ENCODE results near the gene FGFR2. TPM values are rescaled to one million over a fixed set of nuclear protein-coding genes. Genes with fewer than 3 reads are reported as not detected.

Gene FGFR2
- total and polyA plus RNA-seq, 9 of the 15 experiments (the other 6 are each of a cell fraction or from before 2014, with no cell fraction given): 0.20 TPM; not detected in 8

- TF ChIP-seq FOXM1 (IDR thresholded peaks at IDR 0.05; ENCODE audit: low read depth): no peak
- TF ChIP-seq FOXM1 (CRISPR knock-in tag; IDR thresholded peaks at IDR 0.05; ENCODE audit: low read depth): no peak
Measured at GRCh38 chr10:121617176-121617575, 18.9 kb upstream of the FGFR2 start (continued).

- FAIRE-seq (no peak), DNase-seq (ENCODE audit: extremely low read depth in 1 of 4, low spot score in 3 of 4) (no peak), ATAC-seq (no peak)
- no peaks in the 10 kb centered on the region for H3K36me3 ChIP-seq (ENCODE audit: control insufficient read depth, insufficient read depth, low read length)
- H3K79me2 ChIP-seq (ENCODE audit: control insufficient read depth, insufficient read depth, low read length): no peaks in the 10 kb centered on the region
- H3K9me3 ChIP-seq (replicated peaks; ENCODE audit: control insufficient read depth, insufficient read depth, low read depth, low read length): no peaks in the 10 kb centered on the region
- H3K4me1 ChIP-seq (replicated peaks in 1 of 2; ENCODE audit: control insufficient read depth in 2 of 2, insufficient read depth in 2 of 2, low read length in 2 of 2): no peaks in the 10 kb centered on the region
- H3K27me3 ChIP-seq (ENCODE audit: control insufficient read depth in 2 of 2, insufficient read depth in 2 of 2, low read length in 2 of 2): peaks cover 0 to 14% of the 10 kb centered on the region in 2 experiments; a peak in 2 of 5 replicates
- ChIA-PET CTCF (ENCODE audit: low intra/inter-chr PET ratio) (no interaction called here), POLR2A (no interaction called here)
- H3K9me1 ChIP-seq (ENCODE audit: control insufficient read depth, insufficient read depth, low read length): no peaks in the 10 kb centered on the region
- no peak overlapping the region for H2AFZ ChIP-seq (ENCODE audit: low read depth, low read length)
- intact Hi-C loops (cut with micrococcal nuclease): no loop called here
- no peaks in the 10 kb centered on the region for H4K20me1 ChIP-seq (replicated peaks; ENCODE audit: control insufficient read depth, insufficient read depth, low read length)
- in situ Hi-C loops (cut with MboI): no loop called here
- 6% methylated on average over 9 of the region's 11 CpGs for WGBS (ENCODE audit: insufficient coverage, low coverage, missing lambda C conversion rate)
- no peak overlapping the region for H3K4me3 ChIP-seq
- BruUV-seq (replicated peaks): no TSS peak
- no peak overlapping the region for H3K4me2 ChIP-seq (ENCODE audit: insufficient read depth, low read length)
- H3K9ac ChIP-seq (ENCODE audit: insufficient read depth in 1 of 2, low read depth in 2 of 2, low read length in 2 of 2): no peak overlapping the region
- H3K27ac ChIP-seq (ENCODE audit: extremely low read depth, low read depth, low read length): no peak overlapping the region
- no peak for TF ChIP-seq RB1 (IDR thresholded peaks at IDR 0.05; ENCODE audit: low read depth)
- no peak for TF ChIP-seq ZBTB8A (IDR thresholded peaks at IDR 0.05; ENCODE audit: partially characterized antibody)
- no peak for TF ChIP-seq NR2F6 (CRISPR knock-in tag; IDR thresholded peaks at IDR 0.05)
- no peak for TF ChIP-seq ZNF398 (CRISPR knock-in tag; IDR thresholded peaks at IDR 0.05)
- no peak for TF ChIP-seq ZNF518B (CRISPR knock-in tag; IDR thresholded peaks at IDR 0.05)
- TF ChIP-seq POLR2AphosphoS5 (IDR thresholded peaks at IDR 0.05; ENCODE audit: control insufficient read depth, insufficient read depth, low read depth, low read length): no peak
- TF ChIP-seq ZFX (CRISPR knock-in tag; IDR thresholded peaks at IDR 0.05): no peak
- no peak for TF ChIP-seq MXD1 (CRISPR knock-in tag; IDR thresholded peaks at IDR 0.05; ENCODE audit: borderline replicate concordance, poor library complexity, severe bottlenecking)
- TF ChIP-seq TFAM (CRISPR knock-in tag; conservative IDR thresholded peaks at IDR 0.05): no peak
- TF ChIP-seq PRMT5 (CRISPR knock-in tag; IDR thresholded peaks at IDR 0.05): no peak
- no peak for TF ChIP-seq ETV1 (tag; conservative IDR thresholded peaks at IDR 0.05; ENCODE audit: low read depth)
- no peak for TF ChIP-seq GATA2 (CRISPR knock-in tag; IDR thresholded peaks at IDR 0.05)
- no peak for TF ChIP-seq CBFA2T2 (conservative IDR thresholded peaks at IDR 0.05)
Measured at GRCh38 chr10:121616291-121616690, 18.0 kb upstream of the FGFR2 start.
